Measurements from ENCODE around the gene ECI1. TPM values are rescaled to one million over a fixed set of nuclear protein-coding genes. Genes with fewer than 3 reads are reported as not detected.
"Not testable (repeated sequence)": the region's sequence is repeated elsewhere in the genome, so short reads cannot be mapped to it uniquely, and the experiment has no call there.

The ECI1 gene
- total RNA-seq, 1 donor from 2014 or later: 36.0 TPM

GRCh38 chr16:2280461-2280860 is 29.1 kb upstream of the ECI1 start:
- no peak for DNase-seq (ENCODE audit: low read depth)

GRCh38 chr16:2278956-2279800 is 27.8 kb upstream of the ECI1 start:
- DNase-seq (ENCODE audit: low read depth): no peak

- DNase-seq (ENCODE audit: low read depth): no peak
Measured at GRCh38 chr16:2278272-2278608, 26.9 kb upstream of the ECI1 start.

- no peak for DNase-seq (ENCODE audit: low read depth)
Measured at GRCh38 chr16:2277466-2278271, 26.3 kb upstream of the ECI1 start.

GRCh38 chr16:2276368-2277195 is 25.2 kb upstream of the ECI1 start:
- no peak for DNase-seq (ENCODE audit: low read depth)

GRCh38 chr16:2275476-2276367 is 24.3 kb upstream of the ECI1 start:
- no peak for DNase-seq (ENCODE audit: low read depth)

- DNase-seq (ENCODE audit: low read depth): no peak
Measured at GRCh38 chr16:2273931-2274330, 22.5 kb upstream of the ECI1 start.

- DNase-seq (ENCODE audit: low read depth): no peak
Measured at GRCh38 chr16:2273484-2273883, 22.1 kb upstream of the ECI1 start.

- DNase-seq (ENCODE audit: low read depth): no peak
Measured at GRCh38 chr16:2271848-2272461, 20.6 kb upstream of the ECI1 start.

GRCh38 chr16:2270588-2271470 is 19.4 kb upstream of the ECI1 start:
- no peak for DNase-seq (ENCODE audit: low read depth)

GRCh38 chr16:2270070-2270462 is 18.7 kb upstream of the ECI1 start:
- no peak for DNase-seq (ENCODE audit: low read depth)

GRCh38 chr16:2267913-2268666 is 16.7 kb upstream of the ECI1 start, which contains the start of gene RNPS1:
Gene RNPS1, minus strand, starts transcription at chr16:2268126. Its CDS starts 3,483 bp downstream, at chr16:2264643.
- DNase-seq (ENCODE audit: low read depth): peak; percentile 74

GRCh38 chr16:2267505-2267912 is 16.1 kb upstream of the ECI1 start:
- DNase-seq (ENCODE audit: low read depth): not testable (repeated sequence)

- peak; percentile 11 for DNase-seq (ENCODE audit: low read depth)
Measured at GRCh38 chr16:2266887-2267286, 15.5 kb upstream of the ECI1 start.

- not testable (repeated sequence) for DNase-seq (ENCODE audit: low read depth)
Measured at GRCh38 chr16:2263026-2263425, 11.6 kb upstream of the ECI1 start.

GRCh38 chr16:2260250-2260649 is 8.9 kb upstream of the ECI1 start:
- no peak for DNase-seq (ENCODE audit: low read depth)

- DNase-seq (ENCODE audit: low read depth): not testable (repeated sequence)
Measured at GRCh38 chr16:2258530-2258929, 7.1 kb upstream of the ECI1 start.

GRCh38 chr16:2257726-2258125 is 6.3 kb upstream of the ECI1 start:
- DNase-seq (ENCODE audit: low read depth): no peak
